HG03442 (cell line): ENCODE data around the gene FBXW7.

Experiments used
- ATAC-seq: cut with Tn5 transposase; IDR thresholded peaks from one replicate; pipeline ENCODE4 v1.9.1; 2021; ENCODE audit warnings: mild to moderate bottlenecking, moderate library complexity; ENCODE audit not compliant: unreplicated experiment

Gene FBXW7

DNA sequence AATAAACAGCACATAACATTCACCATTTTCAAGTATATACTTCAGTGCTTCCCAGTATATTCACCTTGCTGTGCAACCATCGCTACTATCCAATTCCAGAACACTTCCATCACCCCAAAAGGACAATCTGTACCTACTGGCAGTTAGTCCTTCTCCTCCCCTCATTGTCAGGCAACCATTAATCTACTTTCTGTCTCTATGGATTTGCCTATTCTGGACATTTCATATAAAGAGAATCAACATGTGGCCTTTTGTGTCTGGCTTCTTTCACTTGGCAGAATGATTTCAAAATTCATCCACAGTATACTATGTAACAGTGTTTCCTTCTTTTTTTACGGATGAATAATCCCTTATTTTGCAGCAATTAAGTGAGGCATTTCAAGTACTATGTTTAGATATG lies 189.4 kb downstream of the FBXW7 start:
- ATAC-seq: no peak

GRCh38 chr4:152344001-152344400 lies 191.9 kb downstream of the FBXW7 start:
- no peak for ATAC-seq

GRCh38 chr4:152342293-152342692 lies 193.6 kb downstream of the FBXW7 start:
- no peak for ATAC-seq

DNA sequence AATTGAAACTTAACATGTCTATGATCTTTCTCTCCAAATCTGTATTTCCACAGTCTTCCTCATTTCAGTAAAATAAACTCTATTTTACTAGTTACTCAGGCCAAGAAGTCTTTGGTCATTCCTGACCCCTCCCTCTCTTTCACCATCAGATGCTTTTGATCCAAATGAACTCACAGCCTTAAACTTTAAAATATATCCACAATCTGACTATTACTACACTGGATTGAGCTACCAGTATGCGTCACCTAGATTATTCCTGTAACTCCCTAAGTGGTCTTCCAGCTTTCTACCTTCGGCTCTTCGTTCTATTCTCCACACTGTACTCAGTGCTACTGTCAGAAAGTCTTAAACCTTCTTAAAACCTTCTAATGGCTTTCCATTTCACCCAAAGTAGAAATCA lies 195.1 kb downstream of the FBXW7 start:
- ATAC-seq: no peak

DNA sequence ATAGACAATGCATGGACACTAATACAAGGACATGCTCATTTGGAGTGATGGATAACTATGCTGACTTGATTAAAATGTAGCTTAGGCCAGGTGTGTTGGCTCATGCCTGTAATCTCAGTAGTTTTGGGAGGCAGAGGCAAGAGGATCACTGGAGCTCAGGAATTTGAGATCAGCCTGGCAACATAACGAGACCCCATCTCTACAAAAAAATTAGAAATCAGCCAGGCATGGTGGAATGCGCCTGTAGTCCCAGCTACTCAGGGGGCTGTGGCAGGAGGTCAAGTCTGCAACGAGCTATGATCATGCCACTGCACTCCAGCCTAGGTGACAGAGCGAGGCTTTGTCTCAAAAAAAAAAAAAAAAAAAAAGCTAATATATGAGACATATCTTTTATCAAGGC lies 196.3 kb downstream of the FBXW7 start:
- no peak for ATAC-seq

- no peak for ATAC-seq
Measured at GRCh38 chr4:152334931-152335330, 201.0 kb downstream of the FBXW7 start.

DNA sequence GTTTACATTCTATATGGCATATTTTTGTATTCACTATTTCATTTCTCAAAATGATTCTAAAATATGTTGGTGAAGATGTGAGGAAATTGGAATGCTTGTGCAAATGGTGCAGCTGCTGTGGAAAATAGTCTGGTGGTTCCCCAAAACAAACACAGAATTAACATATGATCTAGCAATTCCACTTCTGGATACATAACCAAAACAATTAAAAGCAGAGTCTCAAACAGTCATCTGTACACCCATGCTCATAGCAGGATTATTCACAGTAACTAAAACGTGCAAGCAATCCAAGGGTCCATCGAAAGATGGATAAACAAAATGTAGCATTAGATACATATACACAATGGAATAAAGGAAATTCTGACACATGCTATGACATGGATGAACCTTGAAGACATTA lies 204.8 kb downstream of the FBXW7 start:
- no peak for ATAC-seq

- no peak for ATAC-seq
Measured at GRCh38 chr4:152328582-152328981, 207.3 kb downstream of the FBXW7 start.

DNA sequence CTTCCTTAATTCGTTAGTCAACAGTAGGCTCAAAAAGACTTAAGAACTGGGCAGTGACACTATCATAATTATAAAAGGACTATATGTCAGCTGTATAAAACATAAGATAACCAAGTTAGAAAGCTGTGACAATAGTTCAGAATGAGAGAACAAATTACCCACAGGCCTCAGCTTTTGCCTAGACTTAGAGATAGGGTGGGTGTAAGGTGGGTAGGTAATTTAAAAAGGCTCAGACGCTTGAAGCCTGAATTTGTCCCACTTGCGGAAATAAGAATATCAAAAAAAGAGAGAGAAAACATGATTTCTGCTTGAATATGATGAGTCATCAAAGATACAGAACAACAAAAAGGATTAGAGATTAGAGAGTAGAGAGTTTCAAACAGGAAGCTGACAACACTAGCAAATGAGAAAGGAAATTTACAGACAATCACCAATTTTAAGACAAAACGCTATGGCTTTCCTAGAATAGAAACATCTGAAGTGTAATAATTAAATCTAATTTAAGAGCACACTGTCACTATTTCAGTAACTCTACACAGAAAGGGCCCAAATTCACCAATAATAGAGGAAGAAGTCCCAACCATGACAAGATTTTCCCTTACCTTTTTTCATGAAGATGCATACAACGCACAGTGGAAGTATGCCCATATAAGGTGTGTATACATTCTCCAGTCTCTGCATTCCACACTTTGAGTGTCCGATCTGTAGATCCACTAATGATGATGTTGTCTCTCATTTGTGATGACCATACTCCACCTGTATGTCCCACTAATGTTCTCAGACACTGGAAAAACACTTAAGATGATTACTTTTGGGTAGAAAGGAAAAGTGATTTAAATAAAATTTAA lies 208.1 kb downstream of the FBXW7 start:
- no peak for ATAC-seq

- ATAC-seq: no peak
Measured at GRCh38 chr4:152325831-152326230, 210.1 kb downstream of the FBXW7 start.

DNA sequence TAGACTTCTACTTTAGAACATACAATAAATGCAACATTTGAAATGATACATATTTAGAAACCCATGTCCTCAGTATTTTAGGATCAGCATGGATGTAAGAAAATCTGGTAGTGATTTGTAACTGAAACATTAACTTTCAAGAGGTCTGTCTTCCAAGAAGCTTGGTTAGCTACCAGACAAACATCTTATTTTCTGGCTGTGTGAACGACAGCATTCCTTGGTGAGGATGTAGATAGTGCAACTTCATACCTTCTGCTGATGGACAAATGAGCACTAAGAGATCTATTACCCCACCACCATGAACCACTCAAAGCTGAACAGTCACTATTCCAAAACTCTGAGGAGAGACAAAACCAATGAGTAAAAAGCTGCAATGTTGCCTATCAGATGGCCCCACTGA lies 212.7 kb downstream of the FBXW7 start:
- no peak for ATAC-seq

GRCh38 chr4:152322656-152323055 lies 213.2 kb downstream of the FBXW7 start:
- ATAC-seq: no peak

GRCh38 chr4:152321923-152322322 lies 214.0 kb downstream of the FBXW7 start:
- ATAC-seq: no peak

DNA sequence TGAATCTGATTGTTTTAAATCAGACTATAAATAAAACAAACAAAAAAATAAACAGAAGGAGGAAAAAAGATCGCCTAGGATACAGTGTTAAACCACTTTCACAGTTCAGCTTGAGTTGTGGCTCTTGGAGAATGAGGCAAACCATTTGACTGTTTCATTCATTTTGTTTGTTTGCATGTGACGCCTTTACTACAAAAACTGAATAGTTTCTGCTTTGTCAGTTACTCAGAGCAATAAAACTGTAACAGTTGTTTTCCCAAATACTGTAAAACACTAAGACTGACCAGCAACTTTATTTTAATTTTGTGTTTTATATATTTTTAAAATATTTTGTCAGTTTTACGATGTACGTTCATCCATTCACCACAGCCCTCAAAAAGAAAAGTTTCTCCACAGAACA lies 214.5 kb downstream of the FBXW7 start:
- no peak for ATAC-seq

DNA sequence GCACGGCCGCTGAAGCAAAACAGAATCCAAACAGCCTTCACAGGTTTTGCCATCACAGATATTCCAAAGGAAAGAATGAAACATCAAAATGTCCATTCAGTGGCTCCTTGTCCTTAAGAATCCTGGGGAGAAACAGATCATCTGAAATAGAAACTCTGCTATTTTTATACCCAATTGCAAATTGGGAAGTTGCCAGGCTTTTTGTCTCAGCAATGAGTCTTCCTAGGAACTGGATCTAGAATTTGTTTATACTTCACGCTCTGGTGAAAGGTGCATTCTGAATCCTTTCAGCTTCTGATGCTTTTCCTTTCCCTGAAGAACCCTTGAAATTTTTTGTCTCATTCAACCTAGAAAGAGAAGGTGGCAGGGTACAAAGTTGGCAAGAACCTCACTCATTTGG lies 218.9 kb downstream of the FBXW7 start:
- no peak for ATAC-seq

DNA sequence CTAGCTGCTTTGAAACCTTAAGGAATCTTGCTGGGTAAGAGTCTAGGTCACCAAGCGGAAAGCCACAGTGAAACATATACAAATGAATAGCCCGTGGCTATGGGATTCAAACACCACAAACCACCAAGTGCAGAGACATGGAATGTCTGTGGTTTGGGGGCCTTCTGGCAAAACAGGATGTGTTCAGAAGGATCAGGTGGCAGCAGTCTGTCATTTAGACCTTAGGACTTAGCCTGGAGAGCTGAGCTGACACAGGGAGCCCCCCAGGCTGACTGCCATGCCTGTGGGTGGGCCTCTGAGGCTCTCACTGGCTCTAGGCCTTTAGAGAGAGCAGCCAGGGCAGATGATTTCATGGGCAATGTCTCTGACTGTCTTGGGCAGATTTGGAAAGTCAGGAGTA lies 225.6 kb downstream of the FBXW7 start:
- ATAC-seq: no peak

- no peak for ATAC-seq
Measured at GRCh38 chr4:152309418-152309817, 226.5 kb downstream of the FBXW7 start.

GRCh38 chr4:152308951-152309350 lies 226.9 kb downstream of the FBXW7 start:
- no peak for ATAC-seq

- no peak for ATAC-seq
Measured at GRCh38 chr4:152307669-152308068, 228.2 kb downstream of the FBXW7 start.

DNA sequence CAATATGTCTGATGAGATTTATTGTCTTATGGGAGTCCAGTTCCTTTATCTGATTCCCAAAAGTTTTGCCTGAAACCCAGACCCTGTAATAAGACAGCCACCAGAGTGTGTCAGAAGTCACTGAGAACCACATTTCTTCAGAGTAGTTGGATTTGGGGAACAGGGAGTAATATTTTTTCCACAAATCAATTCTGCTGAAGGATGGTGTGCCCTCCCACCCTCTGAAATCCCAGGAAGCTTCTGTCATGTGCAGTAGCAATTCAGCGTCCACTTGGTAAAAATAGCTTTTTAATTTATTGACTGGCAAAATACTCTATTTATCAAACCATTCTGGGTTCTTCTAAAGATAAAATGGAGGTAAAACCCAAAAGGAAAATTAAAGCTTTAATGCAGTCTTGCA lies 229.4 kb downstream of the FBXW7 start:
- ATAC-seq: no peak

GRCh38 chr4:152304220-152304619 lies 231.7 kb downstream of the FBXW7 start:
- peak; percentile 90 for ATAC-seq

- ATAC-seq: no peak
Measured at GRCh38 chr4:152301381-152301780, 234.5 kb downstream of the FBXW7 start.

- no peak for ATAC-seq
Measured at GRCh38 chr4:152299553-152299952, 236.3 kb downstream of the FBXW7 start.
